GM10248 (cell line): ENCODE measurements around the gene COL4A5.

ENCODE experiments used
- CTCF ChIA-PET: fragments of 300-600 bp; sonication (Branson Sonifier 250); formaldehyde crosslinking; extraction: SDS; loops from one replicate; lab custom pipeline; 2021; ENCODE audit warnings: antibody characterized with exemption; lab: Yijun Ruan, JAX
- POLR2A ChIA-PET: fragments of 350-650 bp; sonication (Branson Sonifier 250); formaldehyde crosslinking; extraction: SDS; loops from one replicate; lab custom pipeline; 2020; ENCODE audit warnings: antibody characterized with exemption; lab: Yijun Ruan, JAX
- DNase-seq: peaks from one replicate; pipeline ENCODE4 v3.0.0; 2012; ENCODE audit errors: extremely low spot score
- CTCF ChIP-seq: IDR thresholded peaks from 2 replicates; pipeline ENCODE4 v1.5.1; 2012; ENCODE audit warnings: mild to moderate bottlenecking, low read depth; ENCODE audit errors: extremely low read depth, missing control alignments, control extremely low read depth

COL4A5 gene

GRCh38 chrX:108412783-108413182 is 26.9 kb upstream of the COL4A5 start:
- POLR2A ChIA-PET, result no interaction called here
- CTCF ChIA-PET, result no interaction called here
- TF ChIP-seq CTCF, result no peak
- DNase-seq, result no peak

- TF ChIP-seq CTCF, result no peak
- no peak for DNase-seq
- ChIA-PET POLR2A (no interaction called here), CTCF (no interaction called here)
Observed at GRCh38 chrX:108415146-108415545, 24.5 kb upstream of the COL4A5 start.

GRCh38 chrX:108415891-108416290 is 23.7 kb upstream of the COL4A5 start:
- no peak for DNase-seq
- no peak for TF ChIP-seq CTCF
- ChIA-PET POLR2A (no interaction called here), CTCF (no interaction called here)

GRCh38 chrX:108417257-108417656 is 22.4 kb upstream of the COL4A5 start:
- ChIA-PET POLR2A (no interaction called here), CTCF (no interaction called here)
- DNase-seq, result no peak
- TF ChIP-seq CTCF, result no peak

- POLR2A ChIA-PET, result no interaction called here
- TF ChIP-seq CTCF, result no peak
- no peak for DNase-seq
- CTCF ChIA-PET, result no interaction called here
Observed at GRCh38 chrX:108419401-108419800, 20.2 kb upstream of the COL4A5 start.

GRCh38 chrX:108420481-108420880 is 19.2 kb upstream of the COL4A5 start:
- ChIA-PET CTCF (interaction anchor here (0.9 to 1.2 kb wide), 2 partner anchors 11 to 16 kb away, joined by 3 to 4 read pairs; no protein-coding TSS in a partner anchor), POLR2A (no interaction called here)
- TF ChIP-seq CTCF, result no peak
- DNase-seq, result no peak

GRCh38 chrX:108426262-108426661 is 13.4 kb upstream of the COL4A5 start:
- TF ChIP-seq CTCF, result no peak
- CTCF ChIA-PET, result no interaction called here
- no peak for DNase-seq
- POLR2A ChIA-PET, result no interaction called here
